Measurements from ENCODE around the gene FRMPD4. TPM values are rescaled to one million over a fixed set of nuclear protein-coding genes. Genes with fewer than 3 reads are reported as not detected.

The FRMPD4 gene
- total and polyA plus RNA-seq, 12 donors: 0.03 to 4.1 (median 2.0) TPM

- WGBS, 2 donors: 13 to 29% methylated on average over 1 of the region's 1 CpG
- ATAC-seq (peak; percentile 31 to 96 (median 81)), DNase-seq (peak in 1 of 2 donors; percentile 19)
Measured at GRCh38 chrX:12401252-12401651, 263.0 kb downstream of the FRMPD4 start.

GRCh38 chrX:12403474-12404082 lies 265.3 kb downstream of the FRMPD4 start:
- WGBS, 2 donors: 88 to 94% methylated on average over 3 of the region's 3 CpGs
- Histone ChIP-seq H3K27me3 (no peaks in the 10 kb centered on the region), H3K4me1 (peaks cover 0 to 5% (median 0%) of the 10 kb centered on the region in 9 donors), H3K4me3 (no peak overlapping the region), H3K27ac (no peak overlapping the region), H3K9me3 (no peaks in the 10 kb centered on the region), H3K36me3 (no peaks in the 10 kb centered on the region)
- no peak for DNase-seq
- TF ChIP-seq CTCF (IDR thresholded peaks at IDR 0.05): no peak
- peak in 2 of 8 donors; percentile 35 to 49 for ATAC-seq
- intact Hi-C loops (cut with DNase I): no loop called here

More at GRCh38 chrX:12401252-12401651, 263.0 kb downstream of the FRMPD4 start:
- Histone ChIP-seq H3K36me3 (no peaks in the 10 kb centered on the region), H3K4me3 (no peak overlapping the region), H3K9me3 (no peaks in the 10 kb centered on the region), H3K27ac (peak overlapping the region in 2 of 10 donors; percentile 9), H3K4me1 (peaks cover 0 to 5% (median 0%) of the 10 kb centered on the region in 9 donors), H3K27me3 (no peaks in the 10 kb centered on the region)
- intact Hi-C loops (cut with DNase I): no loop called here
- TF ChIP-seq CTCF (IDR thresholded peaks at IDR 0.05): no peak

GRCh38 chrX:12405306-12405705 lies 267.0 kb downstream of the FRMPD4 start:
- intact Hi-C loops (cut with DNase I): no loop called here
- H3K27ac ChIP-seq: no peak overlapping the region
- DNase-seq: no peak
- no peaks in the 10 kb centered on the region for H3K9me3 ChIP-seq
- H3K27me3 ChIP-seq: no peaks in the 10 kb centered on the region
- ATAC-seq: no peak
- no peaks in the 10 kb centered on the region for H3K36me3 ChIP-seq
- no peak overlapping the region for H3K4me3 ChIP-seq
- 79 to 87% methylated on average over 2 of the region's 2 CpGs for WGBS, 2 donors
- peaks cover 0 to 5% (median 0%) of the 10 kb centered on the region in 9 donors for H3K4me1 ChIP-seq
- no peak for TF ChIP-seq CTCF (IDR thresholded peaks at IDR 0.05)

- 73 to 84% methylated on average over 6 of the region's 6 CpGs for WGBS, 2 donors
- no peaks in the 10 kb centered on the region for H3K9me3 ChIP-seq
- intact Hi-C loops (cut with DNase I): no loop called here
- no peak overlapping the region for H3K27ac ChIP-seq
- no peak for DNase-seq
- TF ChIP-seq CTCF (IDR thresholded peaks at IDR 0.05): no peak
- H3K27me3 ChIP-seq: peaks cover 0 to 7% (median 0%) of the 10 kb centered on the region in 7 donors
- H3K4me3 ChIP-seq: no peak overlapping the region
- no peaks in the 10 kb centered on the region for H3K4me1 ChIP-seq
- no peaks in the 10 kb centered on the region for H3K36me3 ChIP-seq
- ATAC-seq: no peak
Measured at GRCh38 chrX:12410523-12410922, 272.2 kb downstream of the FRMPD4 start.
